OCI-M2 (cell line): ENCODE measurements around the gene DGKZ.

Experiments used
- DNase-seq: peaks from one replicate; lab custom pipeline; 2025; ENCODE audit not compliant: unreplicated experiment; lab: John Stamatoyannopoulos, UW

DGKZ gene

DNA sequence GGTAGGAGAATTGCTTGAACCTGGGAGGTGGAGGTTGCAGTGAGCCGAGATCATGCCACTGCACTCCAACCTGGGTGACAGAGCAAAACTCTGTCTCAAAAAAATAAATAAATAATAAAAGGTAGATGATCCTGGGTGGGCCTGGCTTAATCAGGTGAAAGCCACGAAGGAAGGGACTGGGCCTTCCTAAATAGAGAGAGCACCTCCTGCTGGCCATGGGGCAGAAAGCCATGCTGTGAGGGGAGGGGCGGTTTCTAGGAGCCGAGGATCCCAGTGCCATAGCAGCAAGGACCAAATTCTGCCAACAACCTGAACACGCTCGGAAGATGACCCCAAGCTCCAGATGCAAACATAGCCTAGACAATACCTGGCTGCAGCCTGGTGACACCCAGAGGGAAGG is 24.5 kb upstream of the DGKZ start:
- no peak for DNase-seq

- no peak for DNase-seq
Measured at GRCh38 chr11:46326813-46327416, 20.3 kb upstream of the DGKZ start.

DNA sequence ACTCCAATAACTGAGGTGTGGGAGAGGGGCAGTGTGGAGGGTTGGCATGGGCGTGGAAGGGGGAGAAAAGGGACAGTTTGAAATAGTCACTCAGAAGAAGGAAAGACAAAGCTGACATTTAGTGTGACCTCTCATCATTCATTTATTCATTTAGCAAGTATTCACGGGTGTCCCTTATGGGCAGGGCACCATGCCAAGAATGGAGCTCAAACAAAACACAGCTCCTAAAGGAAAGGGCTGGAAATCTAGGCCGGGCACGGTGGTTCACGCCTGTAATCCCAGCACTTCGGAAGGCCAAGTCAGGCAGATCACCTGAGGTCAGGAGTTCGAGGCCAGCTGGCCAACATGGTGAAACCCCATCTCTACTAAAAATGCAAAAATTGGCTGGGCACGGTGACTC is 19.4 kb upstream of the DGKZ start:
- DNase-seq = no peak

- DNase-seq = no peak
Measured at GRCh38 chr11:46330154-46330553, 17.1 kb upstream of the DGKZ start.

DNA sequence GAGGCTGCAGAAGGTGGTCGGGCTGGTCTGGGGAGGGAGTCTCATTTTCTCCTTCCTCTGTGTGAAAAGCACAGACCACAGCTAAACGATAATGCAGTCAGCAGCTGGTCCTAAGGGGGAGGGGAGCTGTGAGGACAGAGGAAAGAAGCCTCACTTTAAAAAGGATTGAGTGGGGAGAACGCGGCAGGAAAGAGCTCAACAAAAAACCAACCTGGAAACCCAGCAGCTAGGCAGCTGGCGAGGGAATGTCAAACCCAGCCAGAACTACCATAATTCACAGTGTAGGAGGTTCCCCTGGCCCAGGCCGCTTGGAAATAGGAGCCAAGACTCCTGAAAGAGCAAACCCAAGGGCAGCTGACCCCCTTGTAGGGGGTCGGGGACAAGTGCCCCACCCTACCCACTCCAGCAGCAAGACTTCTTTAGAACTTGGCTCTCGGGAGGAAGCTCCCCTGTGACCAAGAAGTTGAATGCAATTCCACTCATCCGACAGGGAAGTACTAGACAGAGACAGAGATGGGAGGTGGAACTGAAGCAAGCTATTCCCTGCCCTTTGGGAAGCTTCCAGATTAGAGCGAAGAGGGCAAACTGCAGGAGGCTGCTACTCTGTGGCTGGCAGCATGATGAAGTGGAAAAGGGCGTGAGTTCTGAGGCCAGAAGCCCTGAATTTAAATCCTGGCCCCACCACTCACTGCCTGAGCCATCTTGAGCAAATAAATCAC is 16.5 kb upstream of the DGKZ start:
- DNase-seq = no peak

GRCh38 chr11:46331282-46331984 is 15.8 kb upstream of the DGKZ start:
- no peak for DNase-seq

DNA sequence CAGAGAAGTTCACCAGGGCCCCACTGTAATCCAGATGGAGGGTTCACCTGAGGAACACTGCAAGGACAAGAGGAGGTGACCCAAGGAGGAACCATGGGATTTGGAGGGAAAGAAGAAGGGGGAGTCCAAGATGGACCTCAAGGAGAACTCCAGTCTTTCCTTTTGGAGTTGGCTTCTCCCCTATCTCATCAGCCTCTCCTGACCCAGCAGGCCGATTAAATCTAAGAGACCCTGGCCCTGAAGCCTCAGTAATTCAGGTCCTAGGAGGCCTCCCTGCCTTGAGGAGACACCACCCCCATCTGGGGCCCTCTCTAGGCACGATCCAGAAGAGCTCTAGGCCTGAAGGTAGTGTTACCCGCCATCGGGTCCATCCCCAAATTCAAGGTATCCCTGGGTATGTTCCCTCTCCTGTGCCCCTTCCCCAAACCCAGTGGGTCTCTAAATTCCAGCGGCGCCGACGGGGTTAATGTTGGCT is 15.1 kb upstream of the DGKZ start:
- DNase-seq = no peak

- DNase-seq = no peak
Measured at GRCh38 chr11:46332568-46333393, 14.5 kb upstream of the DGKZ start.

DNA sequence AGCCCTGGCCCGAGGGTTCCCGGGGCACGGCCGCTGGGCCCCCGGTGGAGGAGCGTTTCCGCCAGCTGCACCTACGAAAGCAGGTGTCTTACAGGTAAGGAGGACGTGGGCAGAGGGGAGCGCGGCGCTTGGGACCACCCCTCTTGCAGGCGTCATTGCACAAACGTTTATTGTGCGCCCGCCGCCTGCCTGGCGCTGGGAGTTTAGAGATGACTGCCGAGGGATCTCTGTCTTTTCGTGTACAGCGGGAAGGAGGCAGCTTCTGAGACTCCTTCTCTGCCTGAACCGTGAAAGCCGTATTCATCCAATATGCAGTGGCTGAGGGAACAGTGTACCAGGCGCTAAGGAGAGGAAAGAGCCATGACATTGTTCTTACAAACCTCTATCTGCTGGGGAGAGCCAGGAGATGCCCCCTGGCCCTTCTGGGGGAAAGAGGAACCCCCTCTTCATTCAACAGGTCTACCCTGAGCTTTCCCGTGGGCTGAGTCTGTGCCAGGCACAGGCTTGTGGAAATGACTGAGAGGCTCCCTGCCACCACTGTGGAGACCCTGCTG is 13.8 kb upstream of the DGKZ start:
- DNase-seq = no peak

DNA sequence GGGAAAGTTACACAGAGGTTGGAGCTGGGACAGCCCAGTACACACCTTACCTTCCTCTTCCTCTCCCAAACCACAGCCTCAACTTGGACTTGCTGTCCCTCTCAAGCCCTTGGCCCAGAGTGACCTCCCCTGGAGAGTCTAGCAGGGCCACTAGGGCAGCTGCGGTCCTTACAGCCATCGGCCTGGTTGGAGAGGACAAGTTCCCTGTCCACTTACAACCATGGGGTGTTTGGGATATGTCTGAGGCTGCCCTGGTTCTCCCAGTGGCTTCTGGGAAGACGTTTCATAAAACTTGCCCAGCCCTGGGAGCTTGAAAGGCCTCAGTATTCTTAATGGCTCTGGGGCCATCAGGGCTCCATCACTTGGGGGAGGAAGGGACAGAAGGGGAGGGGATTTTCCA is 13.1 kb upstream of the DGKZ start:
- DNase-seq = no peak

DNA sequence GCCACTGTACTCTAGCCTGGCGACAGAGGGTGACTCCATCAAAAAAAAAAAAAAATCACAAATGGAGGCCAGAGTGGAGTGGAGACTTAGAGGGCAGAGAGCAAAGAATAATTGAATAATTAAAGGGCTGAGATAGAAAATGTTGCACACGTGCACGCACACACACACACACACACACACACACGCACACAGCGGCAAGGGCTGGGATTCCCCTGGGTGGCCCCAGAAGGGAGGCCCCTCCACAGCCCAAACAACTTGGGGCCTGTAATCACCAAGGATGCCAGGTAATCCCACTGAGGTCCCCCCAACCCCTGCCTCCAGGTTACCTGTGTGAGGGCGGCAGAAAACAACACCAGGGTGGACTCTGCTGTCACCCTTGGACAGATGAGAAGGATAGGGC is 12.0 kb upstream of the DGKZ start:
- no peak for DNase-seq

DNA sequence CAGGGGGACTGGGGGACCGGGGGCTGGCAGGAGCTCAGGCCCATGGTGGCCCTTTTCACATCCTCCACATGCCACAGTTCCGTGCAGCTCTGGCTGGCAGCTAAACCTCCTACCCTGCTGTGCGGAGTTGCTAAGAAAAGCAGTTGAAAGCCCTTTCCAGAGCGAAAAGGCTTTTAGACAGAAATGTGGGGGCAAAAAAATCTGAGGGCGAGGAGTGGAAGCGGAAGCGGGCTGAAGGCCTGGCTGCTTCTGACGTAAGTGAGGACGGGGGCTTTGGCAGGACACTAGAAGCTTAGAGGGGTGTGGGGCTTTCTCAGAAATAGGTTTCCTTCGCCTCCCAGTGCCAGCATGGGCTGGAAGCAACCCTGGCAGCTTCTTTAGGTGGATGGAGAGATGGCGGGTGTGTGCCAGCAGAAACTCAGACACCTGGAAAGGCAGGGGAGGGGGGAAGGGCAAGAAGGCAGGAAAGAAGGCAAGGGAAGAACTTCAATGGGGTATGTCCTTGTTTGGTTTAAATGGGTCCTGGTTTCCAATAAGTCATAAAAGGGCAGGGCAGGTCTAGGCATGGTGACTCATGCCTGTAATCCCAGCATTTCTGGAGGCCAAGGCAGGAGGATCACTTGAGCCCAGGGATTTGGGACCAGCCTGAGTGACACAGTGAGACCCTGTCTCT is 11.2 kb upstream of the DGKZ start:
- no peak for DNase-seq

GRCh38 chr11:46336563-46337180 is 10.6 kb upstream of the DGKZ start:
- no peak for DNase-seq

- no peak for DNase-seq
Measured at GRCh38 chr11:46337626-46338345, 9.5 kb upstream of the DGKZ start.

DNA sequence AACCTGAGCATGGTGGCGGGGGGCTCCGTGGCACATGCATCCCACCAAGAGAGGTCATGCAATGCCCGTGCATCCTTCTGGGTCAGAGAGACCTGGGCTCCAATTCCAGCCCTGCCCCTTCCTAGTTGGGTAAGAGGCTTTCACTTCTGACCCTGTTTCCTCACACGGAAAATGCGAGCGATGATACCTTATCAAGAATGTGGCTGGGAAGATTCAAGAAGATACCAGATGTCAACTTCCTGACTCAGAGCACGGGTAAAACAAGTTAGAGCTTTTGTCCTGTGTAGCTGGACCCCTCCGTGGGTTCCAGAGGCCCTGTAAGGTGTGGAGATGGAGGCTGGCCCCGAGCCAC is 8.7 kb upstream of the DGKZ start:
- no peak for DNase-seq

DNA sequence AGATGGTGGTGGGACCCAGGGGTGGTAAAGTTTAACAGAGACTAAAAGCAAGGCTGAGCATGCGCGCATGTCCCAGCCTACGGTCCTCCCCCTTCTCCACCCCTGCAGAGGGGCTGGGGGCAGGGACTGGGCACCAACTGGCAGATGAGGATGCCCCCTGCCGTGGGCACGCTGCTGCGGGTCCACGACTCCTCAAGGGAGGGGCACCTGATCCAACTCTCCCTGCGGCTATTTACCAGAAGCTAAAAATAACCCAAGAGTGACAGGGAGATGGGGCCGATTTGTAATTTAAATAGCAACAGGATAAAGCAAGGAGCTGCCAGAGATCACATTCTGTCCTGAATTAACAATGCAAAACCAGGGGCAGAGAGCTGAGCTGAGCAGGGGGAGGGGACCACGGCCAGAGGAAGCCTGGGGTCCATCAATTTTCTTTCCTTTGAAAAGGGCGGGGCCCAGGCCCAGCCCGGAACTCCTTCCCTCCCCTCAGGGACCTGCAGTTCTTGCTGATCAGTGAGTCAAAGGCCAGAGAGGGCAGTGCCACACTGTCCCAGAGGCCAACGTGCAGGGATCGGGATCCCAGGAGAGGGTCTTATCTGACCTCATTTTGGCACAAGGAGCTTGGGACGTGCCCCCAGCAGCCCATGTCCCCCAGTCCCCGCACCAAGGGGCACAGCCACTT is 8.1 kb upstream of the DGKZ start:
- no peak for DNase-seq

DNA sequence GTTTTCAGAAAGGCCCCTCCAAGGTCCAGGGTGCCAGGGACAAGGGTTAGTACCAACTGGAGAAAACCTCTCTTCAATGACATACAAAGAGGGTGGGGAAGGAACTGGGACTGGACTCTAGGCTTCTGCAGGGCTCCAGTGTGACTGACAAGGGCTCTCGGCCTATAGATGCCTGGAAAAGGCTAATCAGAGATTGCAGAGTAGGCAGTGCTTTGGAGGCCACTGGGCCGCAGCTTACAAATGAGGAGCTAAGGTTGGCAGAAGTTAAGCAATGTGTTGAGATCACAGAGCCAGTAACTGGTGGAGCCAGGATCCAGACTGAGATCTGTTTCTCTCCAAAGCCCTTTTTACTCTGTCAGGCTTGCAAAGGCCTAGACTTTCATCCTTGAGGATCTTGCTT is 7.4 kb upstream of the DGKZ start:
- no peak for DNase-seq

- DNase-seq = no peak
Measured at GRCh38 chr11:46341454-46341853, 5.8 kb upstream of the DGKZ start.

DNA sequence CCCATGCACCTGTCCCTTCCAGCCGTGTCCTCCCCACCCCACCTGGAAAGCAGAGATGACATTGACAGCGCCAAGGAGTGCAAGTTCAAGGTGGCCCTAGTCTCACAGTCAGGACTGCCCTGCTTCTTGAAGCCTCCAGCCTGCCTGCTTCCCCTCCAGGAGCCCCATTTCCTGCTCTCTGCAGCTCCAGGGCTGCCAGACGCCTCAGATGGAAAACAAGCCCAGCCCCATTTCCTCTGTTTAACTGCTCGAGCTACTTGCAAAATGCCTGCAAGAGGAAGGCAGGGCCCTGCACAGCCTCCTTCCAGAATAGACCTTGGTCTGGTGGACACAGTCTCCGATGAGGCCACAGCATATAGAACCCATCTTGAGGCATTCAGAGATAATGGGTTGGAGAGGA is 5.0 kb upstream of the DGKZ start:
- DNase-seq = no peak
